ENCODE results near the gene CLPTM1.
"Not testable (repeated sequence)": the region's sequence is repeated elsewhere in the genome, so short reads cannot be mapped to it uniquely, and the experiment has no call there.

DNA sequence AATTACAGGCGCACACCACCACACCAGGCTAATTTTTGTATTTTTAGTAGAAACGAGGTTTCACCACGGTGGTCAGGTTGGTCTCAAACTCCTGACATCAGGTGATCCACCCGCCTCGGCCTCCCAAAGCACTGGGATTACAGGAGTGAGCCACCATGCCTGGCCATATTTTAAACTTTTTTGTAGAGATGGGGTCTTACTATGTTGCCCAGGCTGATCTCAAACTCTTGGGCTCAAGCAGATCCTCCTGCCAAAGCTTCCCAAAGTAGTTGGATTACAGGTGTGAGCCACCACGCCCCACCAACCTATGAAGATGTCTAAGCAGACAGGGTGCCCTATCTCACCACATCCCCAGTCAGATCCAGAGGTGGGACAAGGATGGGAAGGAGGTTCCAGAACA lies 43.3 kb upstream of the CLPTM1 start:
- not testable (repeated sequence) for TF ChIP-seq CTCF (IDR thresholded peaks at IDR 0.05; ENCODE audit: insufficient read depth, low read length, poor library complexity, severe bottlenecking); EZH2phosphoT487 (conservative IDR thresholded peaks at IDR 0.05; ENCODE audit: low read length)

Measured in SU-DHL-6 (cell line).